H1 (cell line): Measurements from ENCODE around the gene RNASE4. TPM values are rescaled to one million over a fixed set of nuclear protein-coding genes. Genes with fewer than 3 reads are reported as not detected.

Experiments
- ASH2L ChIP-seq: fragments of 200-600, 300-600 bp; sonication (generic); IDR thresholded peaks from one replicate; pipeline ENCODE4 v1.7.1; 2017; ENCODE audit warnings: low read length
- CBX8 ChIP-seq: fragments of 300-800, 300-1000 bp; sonication (generic); IDR thresholded peaks from 2 replicates; pipeline ENCODE4 v1.7.1; 2016; ENCODE audit warnings: low read depth, low read length, borderline replicate concordance
- CHD1 ChIP-seq: IDR thresholded peaks from 2 replicates; pipeline ENCODE4 v1.6.1; 2012; ENCODE audit warnings: low read depth, low read length, improper control_type of control experiment
- CHD2 ChIP-seq: IDR thresholded peaks from 2 replicates; pipeline ENCODE4 v1.6.1; 2012; ENCODE audit warnings: low read length, improper control_type of control experiment
- EZH2 ChIP-seq: fragments of 200-600 bp; sonication (generic); IDR thresholded peaks from 2 replicates; pipeline ENCODE4 v1.7.1; 2012; ENCODE audit warnings: low read depth, mild to moderate bottlenecking, moderate library complexity, low read length, inconsistent platforms; ENCODE audit not compliant: severe bottlenecking
- FOSL1 ChIP-seq: IDR thresholded peaks from 2 replicates; pipeline ENCODE4 v1.6.1; 2011; ENCODE audit warnings: mild to moderate bottlenecking, low read depth, low read length, moderate library complexity; ENCODE audit not compliant: insufficient read depth
- GABPA ChIP-seq: IDR thresholded peaks from 2 replicates; pipeline ENCODE4 v1.6.1; 2011; ENCODE audit warnings: mild to moderate bottlenecking, low read length, moderate library complexity, borderline replicate concordance; ENCODE audit not compliant: insufficient read depth
- JUND ChIP-seq: IDR thresholded peaks from 2 replicates; pipeline ENCODE4 v1.6.1; 2011; ENCODE audit warnings: mild to moderate bottlenecking, improper control_type of control experiment, low read length
- KDM5A ChIP-seq: fragments of 200-600 bp; IDR thresholded peaks from 2 replicates; pipeline ENCODE4 v1.7.1; 2012; ENCODE audit warnings: mild to moderate bottlenecking, low read length, inconsistent platforms, mixed read lengths
- NRF1 ChIP-seq: IDR thresholded peaks from 2 replicates; pipeline ENCODE4 v1.6.1; 2011; ENCODE audit warnings: mild to moderate bottlenecking, low read depth, low read length, improper control_type of control experiment
- POLR2AphosphoS5 ChIP-seq: IDR thresholded peaks from 2 replicates; pipeline ENCODE4 v1.6.1; 2011; ENCODE audit warnings: low read depth, low read length
- RNF2 ChIP-seq: fragments of 200-900, 300-1000 bp; sonication (generic); IDR thresholded peaks from 2 replicates; pipeline ENCODE4 v1.7.1; 2016; ENCODE audit warnings: borderline replicate concordance, low read depth, mild to moderate bottlenecking, antibody characterized with exemption, low read length; ENCODE audit not compliant: poor library complexity, severe bottlenecking; ENCODE audit errors: missing control alignments
- SAP30 ChIP-seq: fragments of 300-600 bp; sonication (generic); IDR thresholded peaks from 2 replicates; pipeline ENCODE4 v1.7.1; 2012; ENCODE audit warnings: low read length, moderate library complexity, mild to moderate bottlenecking, inconsistent platforms; ENCODE audit not compliant: insufficient read depth, insufficient replicate concordance
- SIN3A ChIP-seq, 2 experiments: IDR thresholded peaks in 1 of 2; conservative IDR thresholded peaks in 1 of 2; 2 replicates each; pipeline ENCODE4 v1.6.1; 2011 to 2012; ENCODE audit warnings: low read length in 2 of 2, improper control_type of control experiment in 1 of 2, low read depth in 1 of 2, mild to moderate bottlenecking in 1 of 2
- SUZ12 ChIP-seq: fragments of 200-600 bp; sonication (generic); IDR thresholded peaks from 2 replicates; pipeline ENCODE4 v1.6.1; 2012; ENCODE audit warnings: mild to moderate bottlenecking, inconsistent platforms, low read length, moderate library complexity, mixed read lengths
- TAF1 ChIP-seq: IDR thresholded peaks from 2 replicates; pipeline ENCODE4 v1.6.1; 2011; ENCODE audit warnings: mild to moderate bottlenecking, low read depth, low read length
- TAF7 ChIP-seq: optimal IDR thresholded peaks from 2 replicates; pipeline ENCODE3; 2011; ENCODE audit warnings: low read depth, mild to moderate bottlenecking, inconsistent platforms, low read length, moderate library complexity, borderline replicate concordance
- polyA plus RNA-seq, 7 experiments: library from polyadenylated mRNA; depleted of rRNA in 3 of 7; stranded (reverse) in 5 of 7; unstranded in 2 of 7; fragments of >200 nt in 5 of 7; fragments of 200-250 nt in 2 of 7; gene quantifications; 1 replicate in 5 of 7; 2 replicates in 1 of 7; 4 replicates in 1 of 7; pipeline versions ENCODE4 v1.2.1 to v1.2.3, GENCODE V29; 2011 to 2013; ENCODE audit warnings: missing spikeins in 2 of 7, mixed read lengths in 2 of 7
- total RNA-seq: library from RNA; stranded (reverse); fragmentation: NEBNext Ultra II Directional; extraction: Animal tissue kit (Norgen Biotek cat#: 25700); gene quantifications from 2 replicates; pipeline ENCODE4 v1.2.1, GENCODE V29; 2021
- TF ChIP-seq, protein P1 (sequence below): IDR thresholded peaks from 2 replicates; pipeline ENCODE4 v1.6.1; 2012; ENCODE audit warnings: inconsistent platforms
- TF ChIP-seq, protein P2 (sequence below), 3 experiments: IDR thresholded peaks; 1 replicate in 2 of 3; 2 replicates in 1 of 3; pipeline versions ENCODE4 v1.5.1 to v1.6.1; 2011; ENCODE audit warnings: low read length in 3 of 3, mild to moderate bottlenecking in 3 of 3, inconsistent platforms in 2 of 3, low read depth in 1 of 3, moderate library complexity in 1 of 3; ENCODE audit not compliant: insufficient read depth in 1 of 3; ENCODE audit errors: control extremely low read depth in 1 of 3

The RNASE4 gene
- total and polyA plus RNA-seq, 2 of the 8 experiments (the other 6 are each of a cell fraction or from before 2014, with no cell fraction given): 0.61 to 3.5 TPM

DNA sequence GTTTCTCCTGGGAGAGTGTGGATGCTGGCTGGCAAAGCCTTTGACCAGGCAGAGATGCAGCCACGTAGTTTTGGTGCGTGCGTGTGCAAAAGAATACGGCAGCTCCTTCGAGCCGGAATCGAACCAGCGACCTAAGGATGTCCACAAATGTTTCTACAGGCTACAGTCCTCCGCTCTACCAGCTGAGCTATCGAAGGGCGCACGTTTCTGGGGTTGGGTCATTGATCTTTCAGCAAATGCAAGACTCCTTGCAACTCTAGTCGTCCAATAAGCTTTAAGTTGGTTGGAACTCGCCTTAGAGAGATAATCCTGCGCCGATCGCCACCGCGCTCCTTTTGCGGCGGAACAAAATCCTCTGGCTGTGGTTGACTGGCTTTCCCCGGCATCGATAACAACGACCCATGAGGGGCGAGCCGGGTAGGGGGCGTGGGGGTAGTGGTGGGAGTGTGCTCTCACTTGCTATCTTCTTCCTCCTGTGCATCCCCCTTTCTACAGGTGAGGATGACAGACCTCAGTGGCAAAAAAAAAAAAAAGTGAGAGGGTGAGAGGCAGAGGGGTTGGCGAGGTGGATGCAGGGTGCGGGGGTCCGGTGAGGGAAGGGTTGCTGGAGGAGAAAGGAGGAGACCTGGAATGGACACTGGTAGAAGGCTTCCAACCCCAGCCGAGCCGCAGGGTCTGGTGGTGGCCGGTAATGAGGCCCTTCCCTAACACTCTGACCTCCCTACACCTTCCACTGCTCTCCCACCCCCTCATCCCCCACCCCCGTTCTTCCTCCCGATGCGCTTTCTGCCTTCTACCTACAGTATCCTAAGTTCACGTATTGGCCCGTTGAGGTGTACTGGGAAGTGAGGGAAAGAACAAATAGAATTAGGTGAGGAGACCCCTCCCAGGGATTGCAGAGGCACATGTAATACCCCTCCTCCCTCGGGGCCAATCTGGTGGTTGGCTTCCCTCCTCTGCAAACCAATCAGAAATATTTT lies 31.1 kb upstream of the RNASE4 start (continued):
- no peak for TF ChIP-seq GABPA
- TF ChIP-seq SIN3A (conservative IDR thresholded peaks at IDR 0.05 in 1 of 2, IDR thresholded peaks at IDR 0.05 in 1 of 2; ENCODE audit: low read depth in 1 of 2, low read length in 2 of 2): peak; percentile 29 to 80; a peak in 1 of 4 replicates
- no peak for TF ChIP-seq KDM5A
- no peak for TF ChIP-seq RNF2
- TF ChIP-seq, protein P1, sequence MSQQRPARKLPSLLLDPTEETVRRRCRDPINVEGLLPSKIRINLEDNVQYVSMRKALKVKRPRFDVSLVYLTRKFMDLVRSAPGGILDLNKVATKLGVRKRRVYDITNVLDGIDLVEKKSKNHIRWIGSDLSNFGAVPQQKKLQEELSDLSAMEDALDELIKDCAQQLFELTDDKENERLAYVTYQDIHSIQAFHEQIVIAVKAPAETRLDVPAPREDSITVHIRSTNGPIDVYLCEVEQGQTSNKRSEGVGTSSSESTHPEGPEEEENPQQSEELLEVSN: no peak
- no peak for TF ChIP-seq CHD2
- TF ChIP-seq TAF7: no peak
- no peak for TF ChIP-seq EZH2
- no peak for TF ChIP-seq JUND
- TF ChIP-seq, protein P2, sequence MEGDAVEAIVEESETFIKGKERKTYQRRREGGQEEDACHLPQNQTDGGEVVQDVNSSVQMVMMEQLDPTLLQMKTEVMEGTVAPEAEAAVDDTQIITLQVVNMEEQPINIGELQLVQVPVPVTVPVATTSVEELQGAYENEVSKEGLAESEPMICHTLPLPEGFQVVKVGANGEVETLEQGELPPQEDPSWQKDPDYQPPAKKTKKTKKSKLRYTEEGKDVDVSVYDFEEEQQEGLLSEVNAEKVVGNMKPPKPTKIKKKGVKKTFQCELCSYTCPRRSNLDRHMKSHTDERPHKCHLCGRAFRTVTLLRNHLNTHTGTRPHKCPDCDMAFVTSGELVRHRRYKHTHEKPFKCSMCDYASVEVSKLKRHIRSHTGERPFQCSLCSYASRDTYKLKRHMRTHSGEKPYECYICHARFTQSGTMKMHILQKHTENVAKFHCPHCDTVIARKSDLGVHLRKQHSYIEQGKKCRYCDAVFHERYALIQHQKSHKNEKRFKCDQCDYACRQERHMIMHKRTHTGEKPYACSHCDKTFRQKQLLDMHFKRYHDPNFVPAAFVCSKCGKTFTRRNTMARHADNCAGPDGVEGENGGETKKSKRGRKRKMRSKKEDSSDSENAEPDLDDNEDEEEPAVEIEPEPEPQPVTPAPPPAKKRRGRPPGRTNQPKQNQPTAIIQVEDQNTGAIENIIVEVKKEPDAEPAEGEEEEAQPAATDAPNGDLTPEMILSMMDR (IDR thresholded peaks at IDR 0.05; ENCODE audit: control extremely low read depth in 1 of 3, insufficient read depth in 1 of 3, low read depth in 1 of 3, low read length in 3 of 3): no peak
- no peak; the same call in 1 of the 2 replicates for TF ChIP-seq NRF1
- no peak for TF ChIP-seq TAF1
- TF ChIP-seq POLR2AphosphoS5: no peak
- TF ChIP-seq SAP30: peak; percentile 55
- TF ChIP-seq CBX8: no peak
- no peak for TF ChIP-seq SUZ12
- TF ChIP-seq ASH2L: peak; percentile 99
- TF ChIP-seq CHD1: no peak
- TF ChIP-seq FOSL1: no peak
